NCI-H1105 (cell line): ENCODE data around the gene PRKAR1A.
"Not testable (repeated sequence)": the region's sequence is repeated elsewhere in the genome, so short reads cannot be mapped to it uniquely, and the experiment has no call there.

Source experiments
- DNase-seq: peaks from one replicate; lab custom pipeline; 2025; lab: John Stamatoyannopoulos, UW

The PRKAR1A gene

GRCh38 chr17:68579194-68579927 is 67.1 kb downstream of the PRKAR1A start:
- DNase-seq: no peak

GRCh38 chr17:68580236-68580770 is 68.1 kb downstream of the PRKAR1A start:
- DNase-seq: no peak

- DNase-seq: no peak
Measured at GRCh38 chr17:68581863-68582645, 69.8 kb downstream of the PRKAR1A start.

DNA sequence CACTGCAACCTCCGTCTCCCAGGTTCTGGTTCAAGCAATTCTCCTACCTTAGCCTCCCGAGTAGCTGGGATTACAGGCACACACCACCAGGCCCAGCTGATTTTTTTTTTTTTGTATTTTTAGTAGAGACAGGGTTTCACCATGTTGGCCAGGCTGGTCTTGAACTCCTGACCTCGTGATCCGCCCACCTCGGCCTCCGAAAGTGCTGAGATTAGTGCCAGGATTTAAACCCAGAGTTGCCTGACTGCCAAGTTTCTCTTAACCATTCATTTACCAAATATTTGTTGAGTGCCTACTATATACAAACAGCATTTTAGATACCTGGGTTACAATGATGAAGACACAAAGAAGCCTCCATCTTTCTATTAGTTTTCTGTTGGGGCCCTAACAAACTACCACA is 70.6 kb downstream of the PRKAR1A start:
- not testable (repeated sequence) for DNase-seq

- no peak for DNase-seq
Measured at GRCh38 chr17:68584581-68585303, 72.5 kb downstream of the PRKAR1A start.

GRCh38 chr17:68585643-68586042 is 73.4 kb downstream of the PRKAR1A start:
- DNase-seq: no peak

GRCh38 chr17:68587026-68587425 is 74.8 kb downstream of the PRKAR1A start:
- no peak for DNase-seq

DNA sequence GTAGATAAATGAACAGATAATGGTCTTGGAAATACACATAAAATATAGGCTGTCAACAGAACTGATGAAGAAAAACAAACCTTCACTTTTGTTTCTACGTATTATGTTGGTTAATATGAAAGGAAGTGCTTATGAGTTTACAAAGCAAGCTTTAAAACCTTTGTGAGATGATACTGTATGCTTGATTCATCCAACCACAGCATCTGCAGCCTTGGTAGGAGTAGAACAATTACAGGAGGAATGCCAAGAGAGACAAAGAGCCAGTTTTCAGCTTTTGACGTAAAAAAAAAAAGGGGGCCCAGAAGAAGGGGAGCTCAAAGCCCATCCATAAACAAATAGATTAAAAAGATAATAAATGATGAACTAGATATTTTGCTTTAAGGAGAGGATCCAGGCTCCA is 75.6 kb downstream of the PRKAR1A start:
- no peak for DNase-seq

GRCh38 chr17:68588362-68588761 is 76.1 kb downstream of the PRKAR1A start:
- DNase-seq: no peak

DNA sequence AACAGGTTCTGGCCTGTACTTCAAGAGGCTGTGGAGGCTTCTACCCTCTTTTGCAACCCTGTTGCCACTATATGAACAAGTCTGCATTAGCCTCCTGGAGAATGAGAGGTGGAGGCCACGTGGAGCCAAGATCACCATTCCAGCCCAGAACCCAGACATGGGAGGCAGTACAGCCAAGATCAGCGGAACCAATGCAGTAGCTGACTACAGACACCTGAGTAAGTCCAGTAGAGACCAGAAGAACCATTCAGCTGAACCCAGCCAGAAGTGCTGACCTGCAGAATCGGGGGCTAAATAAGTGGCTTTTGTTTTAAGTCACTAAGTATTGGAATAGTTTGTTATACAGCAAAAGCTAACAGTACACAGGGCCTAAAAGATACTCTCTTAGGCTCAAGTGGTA is 76.9 kb downstream of the PRKAR1A start:
- no peak for DNase-seq

DNA sequence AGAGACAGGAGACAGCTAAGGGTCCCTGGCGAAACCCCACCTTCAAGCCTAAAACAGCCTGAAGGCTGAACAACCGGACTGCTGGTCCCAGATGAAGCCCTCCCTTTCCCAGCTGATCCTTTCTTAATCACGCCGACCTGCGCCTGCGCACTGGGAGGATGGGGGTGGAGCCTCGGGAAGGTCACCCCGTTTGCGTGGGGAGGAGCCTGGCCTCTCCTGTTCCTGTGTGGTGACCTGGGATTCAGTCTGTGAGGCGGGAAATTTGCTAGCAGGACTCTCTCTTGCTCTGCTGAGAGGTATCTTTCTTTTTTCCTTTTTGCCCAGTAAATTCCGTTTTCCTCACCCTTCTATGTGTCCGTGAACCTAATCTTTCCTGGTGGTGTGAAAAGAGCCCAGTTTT is 79.4 kb downstream of the PRKAR1A start:
- no peak for DNase-seq

GRCh38 chr17:68592009-68592408 is 79.8 kb downstream of the PRKAR1A start:
- no peak for DNase-seq

GRCh38 chr17:68592682-68593641 is 80.7 kb downstream of the PRKAR1A start:
- peak; percentile 88 for DNase-seq

GRCh38 chr17:68594552-68594951 is 82.3 kb downstream of the PRKAR1A start:
- DNase-seq: no peak

DNA sequence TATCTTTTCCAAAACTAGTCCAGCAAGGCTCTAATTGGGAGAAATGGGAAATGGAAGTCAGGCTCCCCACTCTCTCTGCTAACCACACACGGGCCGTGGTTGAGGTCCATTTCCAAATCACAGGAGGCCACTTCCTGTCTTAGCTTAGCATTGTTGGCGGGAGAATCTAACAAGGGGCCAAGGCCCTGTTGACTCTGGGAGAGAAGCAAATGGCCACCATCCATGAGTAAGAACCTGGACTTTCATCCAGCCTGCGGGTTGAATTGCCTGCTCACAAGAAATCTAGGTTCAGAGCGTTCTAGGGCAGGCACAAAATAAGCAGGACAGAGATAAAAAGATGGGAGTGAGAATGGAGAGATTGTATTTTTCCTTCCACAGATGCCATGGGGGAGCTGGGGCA is 83.3 kb downstream of the PRKAR1A start:
- DNase-seq: no peak

DNA sequence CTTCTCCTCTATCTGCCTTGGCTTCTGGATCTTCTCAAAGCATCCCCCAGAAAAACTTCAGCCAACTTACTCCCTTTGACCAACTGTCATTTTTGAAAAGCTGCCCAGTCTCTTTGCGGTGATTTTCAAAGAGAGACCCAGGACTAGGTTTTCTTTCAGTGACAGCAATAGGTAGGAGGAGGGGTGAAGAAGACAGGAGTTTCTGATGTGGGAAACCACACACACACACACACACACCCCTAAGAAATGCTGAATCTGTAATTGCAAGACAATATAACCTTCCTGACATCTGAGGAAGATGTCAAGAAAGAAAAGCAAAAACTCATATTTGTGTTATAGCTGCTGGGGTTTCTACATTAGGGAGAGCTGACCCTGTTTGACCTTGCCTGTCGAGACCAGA is 83.8 kb downstream of the PRKAR1A start:
- DNase-seq: no peak

- no peak for DNase-seq
Measured at GRCh38 chr17:68596411-68596945, 84.2 kb downstream of the PRKAR1A start.

- no peak for DNase-seq
Measured at GRCh38 chr17:68598074-68598473, 85.8 kb downstream of the PRKAR1A start.

GRCh38 chr17:68598545-68598961 is 86.3 kb downstream of the PRKAR1A start:
- no peak for DNase-seq

GRCh38 chr17:68599091-68599490 is 86.9 kb downstream of the PRKAR1A start:
- DNase-seq: no peak

DNA sequence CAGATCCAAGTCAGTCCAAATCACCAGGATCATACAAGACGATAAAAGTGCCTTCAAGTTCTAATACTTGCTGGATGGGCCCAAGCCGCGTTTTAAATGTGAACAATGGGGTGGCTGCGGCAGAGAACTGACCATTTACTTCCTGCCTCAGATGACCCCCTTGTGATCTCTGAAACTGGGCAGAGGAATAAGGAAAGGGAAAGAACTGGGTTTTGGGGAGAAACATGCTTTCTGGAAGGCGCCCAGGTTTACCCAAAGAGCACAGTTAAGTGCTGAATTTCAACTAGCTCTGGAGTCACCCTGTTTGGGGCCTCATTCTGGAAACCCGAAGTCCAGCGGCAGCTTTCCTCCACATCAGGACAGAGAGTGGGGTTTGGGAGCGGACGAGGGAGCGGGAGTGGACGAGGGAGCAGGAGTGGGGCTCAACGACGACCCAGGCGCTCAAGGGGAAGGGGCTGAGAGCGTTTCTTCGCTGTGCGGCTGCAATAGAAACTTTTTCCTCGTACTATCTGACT is 87.4 kb downstream of the PRKAR1A start:
- no peak for DNase-seq
